NCI-H1105 treated with DMSO at 0.1 percent for 48 hours (cell line): ENCODE data around the gene VIPR2.

Source experiments
- DNase-seq: peaks from one replicate; lab custom pipeline; 2025; lab: John Stamatoyannopoulos, UW

Gene VIPR2

DNA sequence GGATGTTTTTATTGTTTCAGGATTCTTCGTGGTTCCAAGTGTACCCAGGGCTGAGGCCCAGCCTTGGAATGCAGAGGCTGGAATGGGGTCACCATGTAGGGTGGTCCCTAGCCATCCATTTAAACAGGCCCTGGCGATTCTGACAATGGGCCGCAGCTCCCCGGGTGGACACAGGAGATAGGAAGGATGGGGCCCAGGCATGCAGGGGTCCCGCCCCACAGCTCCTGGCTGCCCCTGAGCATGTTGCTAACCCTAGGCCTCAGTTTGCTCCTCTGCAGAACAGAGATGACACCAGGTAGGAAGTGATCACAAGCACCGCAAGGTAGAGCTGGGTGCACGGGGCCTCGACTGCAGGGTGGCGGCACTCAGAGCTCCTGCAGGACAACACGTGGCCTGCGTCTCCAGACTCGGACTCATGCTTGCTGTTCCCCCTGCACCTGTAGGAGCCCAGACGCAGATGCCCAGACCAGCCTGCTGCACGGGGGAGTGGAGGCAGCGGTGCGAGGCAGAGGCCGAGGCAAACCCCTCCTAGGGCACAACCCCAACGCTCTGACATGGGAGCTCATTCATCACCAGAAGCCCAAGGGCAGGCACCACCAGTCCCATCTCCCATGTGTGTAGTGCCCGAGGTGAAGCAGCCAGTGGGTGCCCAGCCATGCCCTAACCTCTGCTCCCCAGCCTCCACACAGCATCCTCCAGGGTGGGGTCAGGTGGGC, 25.5 kb downstream of the VIPR2 start:
- no peak for DNase-seq

DNA sequence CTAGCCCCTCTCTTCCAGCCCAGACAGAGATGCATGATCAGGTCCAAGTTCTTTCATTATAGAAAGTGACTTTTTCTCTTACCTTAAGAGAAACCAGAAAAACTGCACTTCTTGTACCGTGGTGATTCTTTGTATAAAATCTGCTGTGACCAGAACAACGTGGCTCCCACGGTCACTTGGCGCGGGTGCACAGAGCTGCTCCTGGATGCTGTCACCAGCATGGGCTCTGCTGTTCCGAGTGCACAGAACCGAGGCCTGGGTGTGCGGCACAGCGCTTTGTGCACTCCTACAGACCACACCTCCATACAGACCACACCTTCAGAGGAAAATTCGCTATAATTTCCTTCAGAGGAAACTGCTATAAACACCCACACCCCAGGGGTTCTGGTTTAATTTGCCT, 26.0 kb downstream of the VIPR2 start:
- DNase-seq = no peak

DNA sequence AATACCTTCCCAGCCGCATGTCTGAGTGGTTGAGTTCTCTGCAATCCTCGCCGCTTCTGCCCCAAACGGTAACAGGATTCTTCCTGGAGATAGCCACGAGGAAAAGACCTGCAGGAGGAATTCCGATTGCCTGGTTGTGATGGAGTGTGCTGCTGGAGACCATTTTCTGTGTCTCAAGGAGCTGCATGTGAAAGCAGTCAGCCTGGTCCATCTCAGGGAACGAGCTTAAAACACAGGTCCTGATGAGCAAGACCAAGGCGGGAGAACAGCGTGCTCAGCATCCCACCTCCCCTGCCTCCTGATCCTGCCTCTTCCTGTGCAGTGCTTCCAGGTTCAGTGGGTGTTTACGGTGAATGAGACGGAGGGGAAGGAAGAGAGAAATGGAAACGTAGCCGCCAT, 26.5 kb downstream of the VIPR2 start:
- DNase-seq = no peak

- DNase-seq = no peak
These were observed 27.1 kb downstream of the VIPR2 start for GRCh38 chr7:159117366-159118196.

- no peak for DNase-seq
These were observed 27.9 kb downstream of the VIPR2 start for GRCh38 chr7:159116581-159117339.

GRCh38 chr7:159115601-159116501, 28.8 kb downstream of the VIPR2 start:
- DNase-seq = no peak

DNA sequence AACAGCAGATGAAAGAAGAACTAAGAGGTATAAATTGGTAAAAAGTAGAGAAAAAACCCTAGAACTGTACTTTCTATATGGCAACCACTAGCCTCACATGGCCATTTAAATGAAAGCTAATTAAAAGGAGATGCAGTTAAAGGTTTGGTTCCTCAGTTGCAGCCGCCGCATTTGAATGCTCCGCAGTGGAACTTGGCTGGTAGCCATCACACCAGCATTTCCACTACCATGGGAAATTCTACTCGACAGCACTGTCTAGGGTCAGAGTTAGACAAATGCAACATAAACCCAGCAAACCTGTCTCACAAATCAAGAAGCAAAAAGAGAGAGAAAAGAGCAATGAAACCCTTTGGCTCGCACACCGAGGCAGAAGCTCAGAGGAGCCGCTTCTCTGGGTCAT, 29.7 kb downstream of the VIPR2 start:
- no peak for DNase-seq

GRCh38 chr7:159114096-159114495, 30.6 kb downstream of the VIPR2 start:
- DNase-seq = no peak

- DNase-seq = no peak
These were observed 31.6 kb downstream of the VIPR2 start for GRCh38 chr7:159113056-159113455.

- no peak for DNase-seq
These were observed 32.3 kb downstream of the VIPR2 start for GRCh38 chr7:159112136-159113011.

GRCh38 chr7:159109653-159110035, 35.0 kb downstream of the VIPR2 start:
- DNase-seq = peak; percentile 71

DNA sequence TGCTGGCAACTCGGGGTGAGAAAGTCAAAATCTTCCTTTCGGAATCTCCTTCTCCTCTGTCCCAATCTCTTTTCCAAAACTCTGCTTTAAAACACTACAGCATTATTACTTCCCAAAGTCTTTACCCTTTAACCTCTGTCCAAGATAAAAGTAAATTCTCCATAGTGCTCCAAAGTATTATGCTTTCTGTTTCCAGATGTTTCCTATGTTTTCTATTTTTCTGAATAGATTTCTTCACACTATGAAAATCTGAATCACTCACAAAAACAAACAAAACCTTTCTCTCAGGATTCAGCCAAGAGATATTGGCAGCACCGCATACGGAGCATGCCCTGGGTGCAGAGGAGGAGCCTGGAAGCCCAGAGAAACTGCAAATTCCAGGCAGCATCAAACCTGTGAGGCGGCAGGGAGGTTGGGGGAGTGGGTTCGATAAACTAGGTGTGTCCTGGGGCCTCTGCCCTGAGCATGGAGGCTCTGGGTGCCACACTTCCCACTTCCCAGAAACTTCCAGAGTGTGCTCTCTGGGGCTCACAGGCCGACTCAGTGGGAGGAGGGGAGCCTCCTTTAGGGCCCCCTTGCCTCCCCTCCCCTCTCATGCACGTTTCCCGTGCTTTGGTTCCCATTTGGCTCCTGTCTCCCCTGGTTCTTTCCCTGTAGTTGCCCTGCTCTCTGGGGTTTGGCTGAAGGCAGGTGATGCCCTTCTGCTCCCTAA, 35.6 kb downstream of the VIPR2 start:
- no peak for DNase-seq

GRCh38 chr7:159108491-159108890, 36.2 kb downstream of the VIPR2 start:
- no peak for DNase-seq

- peak; percentile 41 for DNase-seq
These were observed 37.3 kb downstream of the VIPR2 start for GRCh38 chr7:159107161-159107892.

DNA sequence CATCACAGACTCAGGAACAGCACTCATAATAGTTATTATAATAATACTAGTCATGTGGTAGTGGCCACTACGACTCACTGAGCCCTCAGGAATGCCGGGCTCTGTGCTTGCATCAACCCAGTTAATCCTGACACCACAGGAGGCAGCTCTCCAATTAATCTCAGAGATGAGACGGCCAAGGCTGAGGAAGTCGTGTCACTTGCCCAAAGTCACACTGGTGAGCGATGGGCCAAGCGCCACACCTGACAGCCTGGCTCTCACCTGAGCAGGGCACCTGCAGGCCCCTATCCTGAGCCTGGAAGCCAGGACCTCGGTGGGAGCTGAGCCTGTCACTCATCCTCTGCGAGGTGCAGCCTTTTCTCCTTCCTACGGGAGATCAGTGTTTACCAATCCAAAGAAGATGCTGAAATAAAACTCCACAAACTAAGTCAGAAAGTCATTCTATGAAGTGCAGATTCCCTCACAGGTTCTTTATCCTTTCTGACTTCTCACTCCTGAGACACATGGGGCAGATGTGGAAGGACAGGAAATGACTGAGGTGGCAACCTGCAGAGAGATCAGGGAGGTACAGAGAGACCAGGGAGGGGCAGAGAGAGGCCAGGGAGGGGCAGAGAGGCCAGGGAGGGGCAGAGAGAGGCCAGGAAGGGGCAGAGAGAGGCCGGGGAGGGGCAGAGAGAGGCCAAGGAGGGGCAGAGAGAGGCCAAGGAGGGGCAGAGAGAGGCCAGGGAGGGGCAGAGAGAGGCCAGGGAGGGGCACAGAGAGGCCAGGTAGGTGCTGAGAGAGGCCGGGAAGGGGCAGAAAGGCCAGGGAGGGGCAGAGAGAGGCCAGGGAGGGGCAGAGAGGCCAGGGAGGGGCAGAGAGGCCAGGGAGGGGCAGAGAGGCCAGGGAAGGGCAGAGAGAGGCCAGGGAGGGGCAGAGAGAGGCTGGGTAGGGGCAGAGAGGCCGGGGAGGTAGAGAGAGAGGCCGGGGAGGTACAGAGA, 38.5 kb downstream of the VIPR2 start:
- no peak for DNase-seq

GRCh38 chr7:159105066-159105780, 39.4 kb downstream of the VIPR2 start:
- DNase-seq = no peak

DNA sequence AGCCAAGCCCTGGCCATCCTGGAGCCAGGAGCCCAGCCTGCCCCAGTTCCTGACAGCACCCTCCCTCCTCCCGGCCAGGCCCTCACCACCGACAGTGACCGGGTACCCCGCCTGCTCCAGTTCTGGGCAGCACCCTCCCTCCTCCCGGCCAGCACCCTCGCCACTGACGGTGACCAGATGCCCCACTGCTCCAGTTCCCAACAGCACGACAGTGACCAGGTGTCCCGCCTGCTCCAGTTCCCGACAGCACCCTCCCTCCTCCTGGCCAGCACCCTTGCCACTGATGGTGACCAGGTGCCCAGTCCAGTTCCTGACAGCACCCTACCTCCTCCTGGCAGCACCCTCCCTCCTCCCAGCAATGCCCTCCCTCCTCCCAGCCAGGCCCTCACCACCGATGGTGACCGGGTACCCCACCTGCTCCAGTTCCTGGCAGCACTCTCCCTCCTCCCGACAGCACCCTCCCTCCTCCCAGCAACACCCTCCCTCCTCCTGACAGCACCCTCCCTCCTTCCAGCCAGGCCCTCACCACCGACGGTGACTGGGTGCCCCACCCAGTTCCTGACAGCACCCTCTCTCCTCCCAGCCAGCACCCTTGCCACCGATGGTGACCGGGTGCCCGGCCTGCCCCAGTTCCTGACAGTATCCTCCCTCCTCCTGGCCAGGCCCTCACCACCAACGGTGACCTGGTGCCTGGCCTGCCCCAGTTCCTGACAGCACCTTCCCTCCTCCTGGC, 40.3 kb downstream of the VIPR2 start:
- DNase-seq = no peak
